HCT116 (cell line): ENCODE results near the gene EIPR1. TPM values are rescaled to one million over a fixed set of nuclear protein-coding genes. Genes with fewer than 3 reads are reported as not detected.

ENCODE experiments used
- ATAC-seq: fragments of 200-7000 bp; cut with Tn5 transposase; 2 replicates; pipeline ENCODE4 v1.9.1; 2020; ENCODE audit warnings: mild to moderate bottlenecking, moderate library complexity
- BruUV-seq: library from RNA; stranded (reverse); fragments of 400-500 nt; replicated peaks from 2 replicates; lab custom pipeline; 2021; lab: Mats Ljungman, UMichigan
- CTCF ChIA-PET: fragments of 300-600 bp; sonication (Branson Sonifier 250); formaldehyde crosslinking; loops from one replicate; lab custom pipeline; 2021; ENCODE audit warnings: antibody characterized with exemption; lab: Charles Lee
- POLR2A ChIA-PET: fragments of 300-600, 350-600 bp; sonication (Branson Sonifier 250); formaldehyde crosslinking; loops from one replicate; lab custom pipeline; 2021; ENCODE audit warnings: antibody characterized with exemption; lab: Charles Lee
- RAD21 ChIA-PET, 2 experiments: fragments of 300-600 bp; sonication (Branson Sonifier 250); formaldehyde crosslinking; loops; one replicate each; lab custom pipeline; 2023; ENCODE audit warnings: low total read pairs in 2 of 2; ENCODE audit not compliant: uncharacterized antibody in 2 of 2, unreplicated experiment in 2 of 2, low non-redundant PET in 1 of 2; lab: Charles Lee
- DNase-seq: peaks from one replicate; pipeline ENCODE4 v3.0.0-alpha.2; 2010; ENCODE audit warnings: low read depth, low spot score
- H2AFZ ChIP-seq: fragments of 200-600 bp; shearing (Covaris generic), sonication (generic); 2 replicates; pipeline ENCODE4 v1.6.1; 2017; ENCODE audit warnings: low read depth, mixed run types, mixed read lengths, antibody characterized with exemption, low read length; ENCODE audit not compliant: poor library complexity, severe bottlenecking
- H3K27ac ChIP-seq: 2 replicates; pipeline ENCODE4 v1.5.1; 2012; ENCODE audit warnings: low read depth, low read length
- H3K27me3 ChIP-seq: fragments of 200-600 bp; sonication (generic); 2 replicates; pipeline ENCODE4 v1.6.1; 2016; ENCODE audit warnings: mixed run types, low read length, mixed read lengths; ENCODE audit not compliant: insufficient read depth
- H3K36me3 ChIP-seq, 2 experiments: fragments of 200-500 bp in 1 of 2; fragments of 200-600 bp in 1 of 2; sonication (Bioruptor generic) in 1 of 2; sonication (generic) in 1 of 2; 2 replicates each; pipeline versions ENCODE4 v1.5.1 to v1.6.1; 2014 to 2016; ENCODE audit warnings: low read length in 2 of 2, inconsistent platforms in 1 of 2, mixed read lengths in 1 of 2, mixed run types in 1 of 2; ENCODE audit not compliant: insufficient read depth in 2 of 2, control insufficient read depth in 1 of 2
- H3K4me1 ChIP-seq, 2 experiments: fragments of 200-600 bp in 1 of 2; sonication (generic) in 1 of 2; 2 replicates each; pipeline versions ENCODE4 v1.5.1 to v1.6.1; 2012 to 2017; ENCODE audit warnings: low read length in 2 of 2, inconsistent platforms in 1 of 2, mild to moderate bottlenecking in 1 of 2, mixed read lengths in 1 of 2, mixed run types in 1 of 2, moderate library complexity in 1 of 2; ENCODE audit not compliant: insufficient read depth in 2 of 2, control insufficient read depth in 1 of 2
- H3K4me2 ChIP-seq: fragments of 200-600 bp; sonication (generic); 2 replicates; pipeline ENCODE4 v1.6.1; 2017; ENCODE audit warnings: mixed run types, low read length, mixed read lengths
- H3K4me3 ChIP-seq, 2 experiments: fragments of 200-600 bp in 1 of 2; sonication (generic) in 1 of 2; replicated peaks in 1 of 2; 2 replicates each; pipeline ENCODE4 v1.5.1; 2011 to 2016; ENCODE audit warnings: low read length in 2 of 2, control low read depth in 1 of 2, low read depth in 1 of 2, mild to moderate bottlenecking in 1 of 2, mixed read lengths in 1 of 2, mixed run types in 1 of 2
- H3K79me2 ChIP-seq: fragments of 200-600 bp; sonication (generic); 2 replicates; pipeline ENCODE4 v1.6.1; 2017; ENCODE audit warnings: mild to moderate bottlenecking, mixed run types, low read length, moderate library complexity, mixed read lengths; ENCODE audit not compliant: insufficient read depth
- H3K9ac ChIP-seq: fragments of 200-600 bp; sonication (generic); 2 replicates; pipeline ENCODE4 v1.6.1; 2016; ENCODE audit warnings: low read length, mixed read lengths
- H3K9me2 ChIP-seq: fragments of 200-600 bp; sonication (generic), shearing (Covaris generic); 2 replicates; pipeline ENCODE4 v1.6.1; 2017; ENCODE audit warnings: mixed run types, mild to moderate bottlenecking, moderate library complexity; ENCODE audit not compliant: insufficient read depth
- H3K9me3 ChIP-seq, 2 experiments: fragments of 200-500 bp in 1 of 2; fragments of 200-600 bp in 1 of 2; sonication (Bioruptor generic) in 1 of 2; sonication (generic) in 1 of 2; 2 replicates each; pipeline ENCODE4 v1.6.1; 2014 to 2017; ENCODE audit warnings: low read length in 2 of 2, mixed read lengths in 2 of 2, inconsistent platforms in 1 of 2, low read depth in 1 of 2, mild to moderate bottlenecking in 1 of 2, mixed run types in 1 of 2, moderate library complexity in 1 of 2; ENCODE audit not compliant: control insufficient read depth in 1 of 2, insufficient read depth in 1 of 2
- H4K20me1 ChIP-seq: fragments of 200-600 bp; sonication (generic), shearing (Covaris generic); 2 replicates; pipeline ENCODE4 v1.6.1; 2017; ENCODE audit warnings: mixed run types, mild to moderate bottlenecking, moderate library complexity; ENCODE audit not compliant: insufficient read depth
- JUND ChIP-seq: IDR thresholded peaks from 2 replicates; pipeline ENCODE4 v1.6.1; 2012
- RAD21 ChIP-seq: IDR thresholded peaks from 2 replicates; pipeline ENCODE4 v1.6.1; 2012; ENCODE audit warnings: low read depth, mild to moderate bottlenecking
- SIN3A ChIP-seq: IDR thresholded peaks from 2 replicates; pipeline ENCODE4 v1.6.1; 2012; ENCODE audit warnings: low read depth
- SRF ChIP-seq: IDR thresholded peaks from 2 replicates; pipeline ENCODE4 v1.6.1; 2012; ENCODE audit warnings: low read depth
- ZFX ChIP-seq: fragments of 450-650 bp; IDR thresholded peaks from 2 replicates; pipeline ENCODE4 v1.6.1; 2017
- ZNF274 ChIP-seq: fragments of 200-500 bp; sonication (Bioruptor generic); IDR thresholded peaks from 2 replicates; pipeline ENCODE4 v1.6.1; 2014; ENCODE audit warnings: mild to moderate bottlenecking, low read depth, low read length, inconsistent platforms
- intact Hi-C: fragments of 100-400 bp; cut with micrococcal nuclease; formaldehyde crosslinking; loops from 2 replicates; pipeline ENCODE4 v1.10.0; 2022
- total RNA-seq: library from RNA; stranded (reverse); gene quantifications from one replicate; pipeline ENCODE4 v1.2.1, GENCODE V29; 2021; ENCODE audit not compliant: unreplicated experiment
- TF ChIP-seq, protein P1 (sequence below): IDR thresholded peaks from 2 replicates; pipeline ENCODE4 v1.6.1; 2011; ENCODE audit warnings: mild to moderate bottlenecking, low read length, moderate library complexity; ENCODE audit not compliant: insufficient replicate concordance; ENCODE audit errors: extremely low read depth
- TF ChIP-seq, protein P2 (sequence below): IDR thresholded peaks from 2 replicates; pipeline ENCODE4 v1.6.1; 2012
- TF ChIP-seq, protein P3 (sequence below): IDR thresholded peaks from 2 replicates; pipeline ENCODE4 v1.6.1; 2012; ENCODE audit warnings: low read depth

EIPR1 gene
- total RNA-seq, 1 experiment from 2014 or later = 36.9 TPM

DNA sequence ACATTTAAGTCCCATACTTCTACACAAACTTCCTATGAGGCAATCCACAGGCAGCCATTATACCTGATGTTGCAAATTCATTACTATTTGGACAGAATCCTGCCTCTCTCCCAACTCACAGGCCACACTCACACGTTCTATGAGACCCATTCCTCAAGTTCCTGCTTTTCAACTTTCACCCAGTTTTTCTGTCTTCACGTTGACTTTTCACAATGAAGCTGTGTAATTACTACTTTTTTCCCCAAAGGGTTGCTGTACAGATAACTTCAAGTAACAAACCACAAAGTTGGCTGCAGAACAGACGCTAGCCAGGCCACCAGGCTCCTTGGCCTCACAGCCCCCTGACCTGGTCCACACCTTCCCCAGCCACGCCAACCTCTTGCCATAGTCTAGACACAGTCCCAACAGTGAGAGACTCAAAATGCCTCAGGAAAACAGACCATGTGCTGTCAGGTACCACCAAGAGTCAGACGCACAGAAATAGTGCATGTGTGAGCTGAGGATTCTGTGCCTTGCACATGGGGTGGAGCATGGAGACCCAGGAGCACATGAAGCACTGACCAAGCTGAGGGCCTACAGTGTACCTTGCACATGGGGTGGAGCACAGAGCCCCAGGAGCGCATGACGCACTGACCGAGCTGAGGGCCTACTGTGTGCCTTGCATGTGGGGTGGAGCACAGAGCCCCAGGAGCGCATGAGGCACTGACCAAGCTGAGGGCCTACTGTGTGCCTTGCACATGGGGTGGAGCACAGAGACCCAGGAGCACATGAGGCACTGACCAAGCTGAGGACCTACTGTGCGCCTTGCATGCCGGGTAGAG is 61.0 kb downstream of the EIPR1 start:
- ATAC-seq = peak; percentile 27; the same call in 1 of the 2 replicates
- RAD21 ChIA-PET = no interaction called here
- Histone ChIP-seq H4K20me1 (no peaks in the 10 kb centered on the region), H3K9me2 (no peaks in the 10 kb centered on the region), H3K4me1 (no peaks in the 10 kb centered on the region), H3K9me3 (no peaks in the 10 kb centered on the region), H3K4me3 (no peak overlapping the region), H3K79me2 (peaks cover 15% of the 10 kb centered on the region; the same call in 1 of the 2 replicates), H3K27ac (no peak overlapping the region), H3K36me3 (0 out of 4 replicates have a peak, but pooled peaks cover 0 to 6% of the 10 kb centered on the region in 2 experiments), H3K27me3 (no peaks in the 10 kb centered on the region), H3K4me2 (no peak overlapping the region), H2AFZ (no peak overlapping the region), H3K9ac (no peak overlapping the region)
- BruUV-seq = no TSS peak
- DNase-seq = no peak
- CTCF ChIA-PET = no interaction called here
- POLR2A ChIA-PET = no interaction called here
- TF ChIP-seq ZFX = no peak
- TF ChIP-seq, protein P1, sequence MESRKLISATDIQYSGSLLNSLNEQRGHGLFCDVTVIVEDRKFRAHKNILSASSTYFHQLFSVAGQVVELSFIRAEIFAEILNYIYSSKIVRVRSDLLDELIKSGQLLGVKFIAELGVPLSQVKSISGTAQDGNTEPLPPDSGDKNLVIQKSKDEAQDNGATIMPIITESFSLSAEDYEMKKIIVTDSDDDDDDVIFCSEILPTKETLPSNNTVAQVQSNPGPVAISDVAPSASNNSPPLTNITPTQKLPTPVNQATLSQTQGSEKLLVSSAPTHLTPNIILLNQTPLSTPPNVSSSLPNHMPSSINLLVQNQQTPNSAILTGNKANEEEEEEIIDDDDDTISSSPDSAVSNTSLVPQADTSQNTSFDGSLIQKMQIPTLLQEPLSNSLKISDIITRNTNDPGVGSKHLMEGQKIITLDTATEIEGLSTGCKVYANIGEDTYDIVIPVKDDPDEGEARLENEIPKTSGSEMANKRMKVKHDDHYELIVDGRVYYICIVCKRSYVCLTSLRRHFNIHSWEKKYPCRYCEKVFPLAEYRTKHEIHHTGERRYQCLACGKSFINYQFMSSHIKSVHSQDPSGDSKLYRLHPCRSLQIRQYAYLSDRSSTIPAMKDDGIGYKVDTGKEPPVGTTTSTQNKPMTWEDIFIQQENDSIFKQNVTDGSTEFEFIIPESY = no peak
- intact Hi-C loops = no loop called here

DNA sequence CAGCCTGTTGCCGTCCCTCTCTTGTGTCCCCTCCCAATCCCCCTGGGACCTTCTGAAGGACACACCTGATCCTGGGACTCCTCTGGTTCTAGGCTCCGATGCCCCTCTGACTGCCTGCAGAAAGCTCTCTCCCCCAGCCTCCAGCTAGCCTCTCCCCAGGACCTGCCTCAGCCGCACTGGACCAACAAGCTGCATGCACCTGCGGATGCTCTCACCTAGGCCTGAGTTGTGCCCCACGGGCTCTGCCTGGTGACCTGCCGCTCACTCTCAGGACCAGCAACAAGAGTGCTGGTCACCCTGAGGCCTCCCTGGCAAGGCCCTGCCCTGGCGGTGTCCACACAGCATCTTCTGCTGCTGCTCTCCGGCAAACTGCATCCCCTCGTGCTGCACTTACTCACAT is 63.0 kb downstream of the EIPR1 start:
- TF ChIP-seq, protein P2, sequence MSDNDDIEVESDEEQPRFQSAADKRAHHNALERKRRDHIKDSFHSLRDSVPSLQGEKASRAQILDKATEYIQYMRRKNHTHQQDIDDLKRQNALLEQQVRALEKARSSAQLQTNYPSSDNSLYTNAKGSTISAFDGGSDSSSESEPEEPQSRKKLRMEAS = no peak
- no peak for TF ChIP-seq SRF
- no peak for TF ChIP-seq SIN3A
- TF ChIP-seq ZNF274 = no peak
- no peak for TF ChIP-seq RAD21
- TF ChIP-seq ZFX = no peak
- TF ChIP-seq, protein P3, sequence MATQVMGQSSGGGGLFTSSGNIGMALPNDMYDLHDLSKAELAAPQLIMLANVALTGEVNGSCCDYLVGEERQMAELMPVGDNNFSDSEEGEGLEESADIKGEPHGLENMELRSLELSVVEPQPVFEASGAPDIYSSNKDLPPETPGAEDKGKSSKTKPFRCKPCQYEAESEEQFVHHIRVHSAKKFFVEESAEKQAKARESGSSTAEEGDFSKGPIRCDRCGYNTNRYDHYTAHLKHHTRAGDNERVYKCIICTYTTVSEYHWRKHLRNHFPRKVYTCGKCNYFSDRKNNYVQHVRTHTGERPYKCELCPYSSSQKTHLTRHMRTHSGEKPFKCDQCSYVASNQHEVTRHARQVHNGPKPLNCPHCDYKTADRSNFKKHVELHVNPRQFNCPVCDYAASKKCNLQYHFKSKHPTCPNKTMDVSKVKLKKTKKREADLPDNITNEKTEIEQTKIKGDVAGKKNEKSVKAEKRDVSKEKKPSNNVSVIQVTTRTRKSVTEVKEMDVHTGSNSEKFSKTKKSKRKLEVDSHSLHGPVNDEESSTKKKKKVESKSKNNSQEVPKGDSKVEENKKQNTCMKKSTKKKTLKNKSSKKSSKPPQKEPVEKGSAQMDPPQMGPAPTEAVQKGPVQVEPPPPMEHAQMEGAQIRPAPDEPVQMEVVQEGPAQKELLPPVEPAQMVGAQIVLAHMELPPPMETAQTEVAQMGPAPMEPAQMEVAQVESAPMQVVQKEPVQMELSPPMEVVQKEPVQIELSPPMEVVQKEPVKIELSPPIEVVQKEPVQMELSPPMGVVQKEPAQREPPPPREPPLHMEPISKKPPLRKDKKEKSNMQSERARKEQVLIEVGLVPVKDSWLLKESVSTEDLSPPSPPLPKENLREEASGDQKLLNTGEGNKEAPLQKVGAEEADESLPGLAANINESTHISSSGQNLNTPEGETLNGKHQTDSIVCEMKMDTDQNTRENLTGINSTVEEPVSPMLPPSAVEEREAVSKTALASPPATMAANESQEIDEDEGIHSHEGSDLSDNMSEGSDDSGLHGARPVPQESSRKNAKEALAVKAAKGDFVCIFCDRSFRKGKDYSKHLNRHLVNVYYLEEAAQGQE = no peak
- TF ChIP-seq JUND = no peak
- Histone ChIP-seq H2AFZ (no peak overlapping the region), H3K4me1 (no peaks in the 10 kb centered on the region), H3K9me2 (no peaks in the 10 kb centered on the region), H3K36me3 (0 out of 4 replicates have a peak, but pooled peaks cover 0 to 6% of the 10 kb centered on the region in 2 experiments), H3K27ac (no peak overlapping the region), H3K79me2 (peaks cover 20% of the 10 kb centered on the region; the same call in 1 of the 2 replicates), H3K4me2 (no peak overlapping the region), H3K4me3 (no peak overlapping the region), H3K27me3 (no peaks in the 10 kb centered on the region), H3K9me3 (no peaks in the 10 kb centered on the region), H4K20me1 (no peaks in the 10 kb centered on the region), H3K9ac (no peak overlapping the region)
- ChIA-PET POLR2A (no interaction called here), CTCF (no interaction called here), RAD21 (no interaction called here)
- intact Hi-C loops = no loop called here
- no TSS peak for BruUV-seq
- DNase-seq = no peak
- ATAC-seq = no peak
